Testis (tissue), 2 donors: ENCODE measurements around the gene FBF1.

Experiments used
- CTCF ChIP-seq, 3 experiments: fragments of 450-650 bp in 2 of 3; fragments of 200-600 bp in 1 of 3; sonication (generic) in 1 of 3; IDR thresholded peaks; one replicate each; pipeline ENCODE4 v1.5.1; 2016 to 2019; ENCODE audit warnings: antibody characterized with exemption in 3 of 3, mild to moderate bottlenecking in 2 of 3, moderate library complexity in 1 of 3
- POLR2A ChIP-seq: fragments of 450-650 bp; IDR thresholded peaks from one replicate; pipeline ENCODE4 v1.6.1; 2017; ENCODE audit warnings: antibody characterized with exemption, mild to moderate bottlenecking, moderate library complexity

GRCh38 chr17:75896415-75897159 is 44.3 kb downstream of the FBF1 start, which contains the start of gene TRIM65:
- TF ChIP-seq CTCF (IDR thresholded peaks at IDR 0.05), result peak; percentile 6 to 17 (median 16)
- TF ChIP-seq POLR2A, result peak; percentile 2
